CD14-positive monocyte (primary cell): ENCODE measurements around the gene ACTN4. TPM values are rescaled to one million over a fixed set of nuclear protein-coding genes. Genes with fewer than 3 reads are reported as not detected.

Experiments used
- DNase-seq, 3 donors: peaks; one replicate each; pipeline ENCODE4 v3.0.0-alpha.2; 2011 to 2022
- H2AFZ ChIP-seq: 2 replicates; pipeline ENCODE4 v1.6.0; 2012; ENCODE audit warnings: mild to moderate bottlenecking, low read depth, low read length, inconsistent platforms; ENCODE audit not compliant: insufficient read depth, poor library complexity, severe bottlenecking
- H3K27ac ChIP-seq, 2 donors: 1 replicate in 1 of 2; 2 replicates in 1 of 2; pipeline ENCODE4 v1.5.1; 2012 to 2013; ENCODE audit warnings: low read length in 2 of 2, control low read depth in 1 of 2, inconsistent platforms in 1 of 2, low read depth in 1 of 2, mild to moderate bottlenecking in 1 of 2
- H3K27me3 ChIP-seq, 2 donors: one replicate each; pipeline versions ENCODE4 v1.6.0 to v1.6.1; 2011 to 2013; ENCODE audit warnings: low read length in 2 of 2; ENCODE audit not compliant: control insufficient read depth in 2 of 2, insufficient read depth in 2 of 2
- H3K36me3 ChIP-seq, 2 donors: replicated peaks in 1 of 2; 1 replicate in 1 of 2; 2 replicates in 1 of 2; pipeline versions ENCODE4 v1.5.1 to v1.6.1; 2012 to 2013; ENCODE audit warnings: low read length in 2 of 2, control low read depth in 1 of 2, inconsistent platforms in 1 of 2, mild to moderate bottlenecking in 1 of 2; ENCODE audit not compliant: insufficient read depth in 2 of 2, control insufficient read depth in 1 of 2
- H3K4me1 ChIP-seq, 2 donors: 1 replicate in 1 of 2; 2 replicates in 1 of 2; pipeline versions ENCODE4 v1.5.1 to v1.6.1; 2012 to 2013; ENCODE audit warnings: low read length in 2 of 2, control low read depth in 1 of 2, inconsistent platforms in 1 of 2, mild to moderate bottlenecking in 1 of 2, moderate library complexity in 1 of 2; ENCODE audit not compliant: insufficient read depth in 2 of 2, control insufficient read depth in 1 of 2
- H3K4me2 ChIP-seq: replicated peaks from 2 replicates; pipeline ENCODE3; 2012; ENCODE audit warnings: low read length, moderate library complexity, mild to moderate bottlenecking; ENCODE audit not compliant: poor library complexity, severe bottlenecking; ENCODE audit errors: extremely low read depth
- H3K4me3 ChIP-seq, 3 experiments: fragments of 200-600 bp in 1 of 3; sonication (generic) in 1 of 3; replicated peaks in 1 of 3; 1 replicate in 2 of 3; 2 replicates in 1 of 3; pipeline ENCODE4 v1.5.1; 2011 to 2013; ENCODE audit warnings: low read length in 3 of 3, mild to moderate bottlenecking in 3 of 3, control low read depth in 2 of 3, low read depth in 2 of 3, inconsistent platforms in 1 of 3, moderate library complexity in 1 of 3
- H3K79me2 ChIP-seq: 2 replicates; pipeline ENCODE4 v1.6.0; 2012; ENCODE audit warnings: mild to moderate bottlenecking, control low read depth, inconsistent platforms, low read length, moderate library complexity; ENCODE audit not compliant: insufficient read depth
- H3K9ac ChIP-seq: 2 replicates; pipeline ENCODE4 v1.6.0; 2017; ENCODE audit warnings: low read length, mild to moderate bottlenecking; ENCODE audit not compliant: insufficient read depth, poor library complexity, severe bottlenecking
- H3K9me3 ChIP-seq, 2 donors: replicated peaks in 1 of 2; 1 replicate in 1 of 2; 2 replicates in 1 of 2; pipeline versions ENCODE4 v1.5.1 to v1.6.1; 2012 to 2013; ENCODE audit warnings: low read length in 2 of 2, control low read depth in 1 of 2; ENCODE audit not compliant: control insufficient read depth in 1 of 2, insufficient read depth in 1 of 2
- H4K20me1 ChIP-seq: 2 replicates; pipeline ENCODE4 v1.6.0; 2012; ENCODE audit warnings: mild to moderate bottlenecking, low read length, control low read depth, moderate library complexity; ENCODE audit not compliant: insufficient read depth
- H3K27ac Mint-ChIP-seq, 7 donors: one replicate each; pipeline ENCODE4 v1.8.0; 2020; ENCODE audit warnings: mild to moderate bottlenecking in 7 of 7, mixed read lengths in 7 of 7, moderate library complexity in 6 of 7, inconsistent platforms in 2 of 7
- H3K27me3 Mint-ChIP-seq, 3 donors: one replicate each; pipeline ENCODE4 v1.8.0; 2021 to 2022; ENCODE audit warnings: low read depth in 3 of 3, mild to moderate bottlenecking in 3 of 3, mixed read lengths in 3 of 3, moderate library complexity in 3 of 3, inconsistent platforms in 1 of 3
- H3K36me3 Mint-ChIP-seq, 2 donors: one replicate each; pipeline ENCODE4 v1.8.0; 2020; ENCODE audit warnings: mixed read lengths in 2 of 2, inconsistent platforms in 1 of 2, mild to moderate bottlenecking in 1 of 2
- H3K4me1 Mint-ChIP-seq: one replicate; pipeline ENCODE4 v1.8.0; 2020; ENCODE audit warnings: mild to moderate bottlenecking, mixed read lengths
- H3K4me3 Mint-ChIP-seq, 2 donors: one replicate each; pipeline ENCODE4 v1.8.0; 2020; ENCODE audit warnings: mild to moderate bottlenecking in 2 of 2, mixed read lengths in 2 of 2, moderate library complexity in 1 of 2
- H3K9me3 Mint-ChIP-seq, 7 donors: one replicate each; pipeline ENCODE4 v1.8.0; 2020 to 2022; ENCODE audit warnings: mixed read lengths in 7 of 7, mild to moderate bottlenecking in 6 of 7, moderate library complexity in 6 of 7, inconsistent platforms in 2 of 7
- CTCF ChIP-seq: fragments of 200-600 bp; IDR thresholded peaks from one replicate; pipeline ENCODE4 v1.8.0; 2022; ENCODE audit warnings: antibody characterized with exemption, mild to moderate bottlenecking
- WGBS: methylation state at CpG from one replicate; pipeline ENCODE4 v1.1.5; 2013; ENCODE audit warnings: missing lambda C conversion rate; ENCODE audit not compliant: insufficient coverage; 5-methylcytosine and 5-hydroxymethylcytosine counted together
- intact Hi-C, 2 donors: fragments of 100-400 bp; cut with micrococcal nuclease; formaldehyde crosslinking; loops; one replicate each; pipeline versions ENCODE4 v1.15.0 to v1.15.1; 2023
- polyA plus RNA-seq, 3 donors: library from polyadenylated mRNA; depleted of rRNA in 1 of 3; unstranded in 2 of 3; stranded (reverse) in 1 of 3; fragments of 300-500 nt in 2 of 3; fragments of >200 nt in 1 of 3; fragmentation: Illumina TruSeq in 2 of 3; gene quantifications; 1 replicate in 2 of 3; 2 replicates in 1 of 3; pipeline ENCODE4 v1.2.3, GENCODE V29; 2012 to 2021

The ACTN4 gene
- polyA plus RNA-seq, 3 donors = 8.4 to 177 (median 16.0) TPM

- Histone ChIP-seq H3K79me2 (peaks cover 3% of the 10 kb centered on the region), H2AFZ (no peak overlapping the region), H3K27ac (peak overlapping the region in 1 of 2 donors; percentile 20), H3K9me3 (no peaks in the 10 kb centered on the region), H3K4me3 (no peak overlapping the region), H3K36me3 (peaks cover 90 to 100% of the 10 kb centered on the region in 2 donors), H4K20me1 (no peaks in the 10 kb centered on the region), H3K4me2 (no peak overlapping the region), H3K27me3 (no peaks in the 10 kb centered on the region), H3K4me1 (no peaks in the 10 kb centered on the region), H3K9ac (no peak overlapping the region)
- no peaks in the 10 kb centered on the region for H3K4me1 Mint-ChIP-seq
- H3K27me3 Mint-ChIP-seq = no peaks in the 10 kb centered on the region
- H3K4me3 Mint-ChIP-seq = no peak overlapping the region
- intact Hi-C loops = no loop called here
- H3K36me3 Mint-ChIP-seq = peaks cover 80 to 97% of the 10 kb centered on the region in 2 donors
- H3K27ac Mint-ChIP-seq = no peak overlapping the region
- peaks cover 0 to 2% (median 0%) of the 10 kb centered on the region in 7 donors for H3K9me3 Mint-ChIP-seq
- 98% methylated on average over 8 of the region's 15 CpGs for WGBS
- DNase-seq = no peak
- no peak for TF ChIP-seq CTCF
Observed at GRCh38 chr19:38712161-38712748, 64.8 kb downstream of the ACTN4 start.

GRCh38 chr19:38713227-38713649, 65.8 kb downstream of the ACTN4 start:
- over 99% methylated on average over 11 of the region's 19 CpGs for WGBS
- Histone ChIP-seq H3K9ac (no peak overlapping the region), H4K20me1 (no peaks in the 10 kb centered on the region), H3K4me1 (no peaks in the 10 kb centered on the region), H3K9me3 (no peaks in the 10 kb centered on the region), H3K27ac (no peak overlapping the region), H3K79me2 (no peaks in the 10 kb centered on the region), H3K36me3 (peaks cover 89 to 100% of the 10 kb centered on the region in 2 donors), H3K4me2 (no peak overlapping the region), H3K4me3 (no peak overlapping the region), H3K27me3 (no peaks in the 10 kb centered on the region), H2AFZ (no peak overlapping the region)
- no peak for TF ChIP-seq CTCF
- H3K36me3 Mint-ChIP-seq = peaks cover 75 to 98% of the 10 kb centered on the region in 2 donors
- H3K27me3 Mint-ChIP-seq = no peaks in the 10 kb centered on the region
- intact Hi-C loops = no loop called here
- no peak overlapping the region for H3K4me3 Mint-ChIP-seq
- no peaks in the 10 kb centered on the region for H3K4me1 Mint-ChIP-seq
- no peak for DNase-seq
- peak overlapping the region in 3 of 7 donors; percentile 18 to 70 (median 53) for H3K27ac Mint-ChIP-seq
- peaks cover 0 to 2% (median 0%) of the 10 kb centered on the region in 7 donors for H3K9me3 Mint-ChIP-seq
